HG03457 (cell line): ENCODE data around the gene APELA.

Experiments
- ATAC-seq: cut with Tn5 transposase; IDR thresholded peaks from one replicate; pipeline ENCODE4 v1.9.1; 2021; ENCODE audit warnings: moderate number of reproducible peaks; ENCODE audit not compliant: unreplicated experiment

The APELA gene

GRCh38 chr4:164876700-164877324 lies at the start of gene APELA:
TSS of gene APELA (plus strand) at chr4:164877178. CDS start at chr4:164877332, 154 bp downstream.
- ATAC-seq, result peak; percentile 100

- no peak for ATAC-seq
These were observed 48.0 kb upstream of the APELA start for GRCh38 chr4:164828955-164829354.

- ATAC-seq, result no peak
These were observed 30.4 kb upstream of the APELA start for GRCh38 chr4:164846566-164846965.

GRCh38 chr4:164847016-164847415 lies 30.0 kb upstream of the APELA start:
- no peak for ATAC-seq

GRCh38 chr4:164847967-164848649 lies 28.9 kb upstream of the APELA start:
- ATAC-seq, result peak; percentile 56

GRCh38 chr4:164856396-164856795 lies 20.6 kb upstream of the APELA start:
- no peak for ATAC-seq

- no peak for ATAC-seq
These were observed 10.0 kb upstream of the APELA start for GRCh38 chr4:164866817-164867490.

- no peak for ATAC-seq
These were observed 5.3 kb upstream of the APELA start for GRCh38 chr4:164871673-164872072.

- ATAC-seq, result no peak
These were observed 4.5 kb upstream of the APELA start for GRCh38 chr4:164872481-164872880.

- no peak for ATAC-seq
These were observed 2.2 kb upstream of the APELA start for GRCh38 chr4:164874789-164875188.

- ATAC-seq, result no peak
These were observed 3.7 kb downstream of the APELA start for GRCh38 chr4:164880489-164881262.

GRCh38 chr4:164888096-164888715 lies 11.2 kb downstream of the APELA start:
- no peak for ATAC-seq

GRCh38 chr4:164890691-164891090 lies 13.7 kb downstream of the APELA start:
- no peak for ATAC-seq

GRCh38 chr4:164892018-164892417 lies 15.0 kb downstream of the APELA start:
- ATAC-seq, result peak; percentile 89

GRCh38 chr4:164894702-164895101 lies 17.7 kb downstream of the APELA start:
- ATAC-seq, result peak; percentile 57

- ATAC-seq, result no peak
These were observed 25.6 kb downstream of the APELA start for GRCh38 chr4:164902608-164903007.

- ATAC-seq, result no peak
These were observed 27.4 kb downstream of the APELA start for GRCh38 chr4:164904336-164904735.

GRCh38 chr4:164904941-164905340 lies 28.0 kb downstream of the APELA start:
- ATAC-seq, result no peak

GRCh38 chr4:164906368-164906767 lies 29.4 kb downstream of the APELA start:
- no peak for ATAC-seq

GRCh38 chr4:164913506-164913905 lies 36.5 kb downstream of the APELA start:
- ATAC-seq, result peak; percentile 71

- ATAC-seq, result no peak
These were observed 42.0 kb downstream of the APELA start for GRCh38 chr4:164918956-164919355.
